GM12878 (cell line): ENCODE results near the gene IL16.

Source experiments
- CTCF ChIP-seq, 3 experiments: IDR thresholded peaks in 2 of 3; conservative IDR thresholded peaks in 1 of 3; 2 replicates each; pipeline ENCODE4 v1.5.1; 2011; ENCODE audit warnings: low read depth in 3 of 3, low read length in 3 of 3, mild to moderate bottlenecking in 3 of 3, control low read depth in 2 of 3, moderate library complexity in 2 of 3, inconsistent platforms in 1 of 3, mixed read lengths in 1 of 3; ENCODE audit not compliant: control insufficient read depth in 2 of 3, insufficient read depth in 1 of 3; ENCODE audit errors: extremely low read depth in 1 of 3
- EZH2 ChIP-seq: IDR thresholded peaks from 2 replicates; pipeline ENCODE4 v1.6.1; 2012; ENCODE audit warnings: low read depth, mild to moderate bottlenecking, control low read depth, inconsistent platforms, low read length, borderline replicate concordance; ENCODE audit not compliant: control insufficient read depth
- PAX5 ChIP-seq: IDR thresholded peaks from 2 replicates; pipeline ENCODE4 v1.6.1; 2011; ENCODE audit warnings: low read depth, low read length, borderline replicate concordance
- POLR2A ChIP-seq: IDR thresholded peaks from 2 replicates; pipeline ENCODE4 v1.6.1; 2011; ENCODE audit warnings: low read depth, mild to moderate bottlenecking, low read length
- RAD21 ChIP-seq: IDR thresholded peaks from 2 replicates; pipeline ENCODE4 v1.6.1; 2011; ENCODE audit warnings: mild to moderate bottlenecking, low read depth, low read length, moderate library complexity; ENCODE audit not compliant: insufficient read depth
- SP1 ChIP-seq: IDR thresholded peaks from one replicate; pipeline ENCODE4 v1.6.1; 2011; ENCODE audit warnings: low read depth, low read length

- TF ChIP-seq CTCF (IDR thresholded peaks at IDR 0.05 in 2 of 3, conservative IDR thresholded peaks at IDR 0.05 in 1 of 3; ENCODE audit: control insufficient read depth in 2 of 3, extremely low read depth in 1 of 3, insufficient read depth in 1 of 3, low read depth in 3 of 3, low read length in 3 of 3) (no peak), POLR2A (no peak), EZH2 (no peak), RAD21 (no peak), PAX5 (no peak), SP1 (no peak)
These were observed 107.5 kb downstream of the IL16 start for GRCh38 chr15:81304226-81304625.
